ENCODE data around the gene SYT1. TPM values are rescaled to one million over a fixed set of nuclear protein-coding genes. Genes with fewer than 3 reads are reported as not detected.

Gene SYT1
- total RNA-seq, 4 donors from 2014 or later = 1.1 to 3.7 (median 1.9) TPM

DNA sequence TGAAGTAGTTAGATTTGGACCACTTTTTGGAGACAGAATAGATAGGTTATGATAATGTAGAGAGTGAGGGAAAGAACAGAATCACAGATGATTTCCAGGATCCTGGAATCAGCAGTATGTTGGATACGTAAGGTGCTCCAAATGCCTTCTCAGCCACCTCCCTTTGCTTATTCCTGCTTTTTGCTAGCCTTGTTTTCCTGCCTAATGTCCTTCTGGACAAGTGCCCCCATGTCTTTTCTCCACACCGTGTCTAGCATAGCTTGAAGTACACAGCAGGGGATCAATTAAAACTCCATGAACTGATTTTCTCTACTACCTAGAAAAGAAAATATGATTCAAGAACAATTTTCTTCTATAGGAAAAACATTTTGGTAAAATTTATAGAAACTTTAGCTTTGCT lies 144.0 kb downstream of the SYT1 start:
- TF ChIP-seq, protein P1, sequence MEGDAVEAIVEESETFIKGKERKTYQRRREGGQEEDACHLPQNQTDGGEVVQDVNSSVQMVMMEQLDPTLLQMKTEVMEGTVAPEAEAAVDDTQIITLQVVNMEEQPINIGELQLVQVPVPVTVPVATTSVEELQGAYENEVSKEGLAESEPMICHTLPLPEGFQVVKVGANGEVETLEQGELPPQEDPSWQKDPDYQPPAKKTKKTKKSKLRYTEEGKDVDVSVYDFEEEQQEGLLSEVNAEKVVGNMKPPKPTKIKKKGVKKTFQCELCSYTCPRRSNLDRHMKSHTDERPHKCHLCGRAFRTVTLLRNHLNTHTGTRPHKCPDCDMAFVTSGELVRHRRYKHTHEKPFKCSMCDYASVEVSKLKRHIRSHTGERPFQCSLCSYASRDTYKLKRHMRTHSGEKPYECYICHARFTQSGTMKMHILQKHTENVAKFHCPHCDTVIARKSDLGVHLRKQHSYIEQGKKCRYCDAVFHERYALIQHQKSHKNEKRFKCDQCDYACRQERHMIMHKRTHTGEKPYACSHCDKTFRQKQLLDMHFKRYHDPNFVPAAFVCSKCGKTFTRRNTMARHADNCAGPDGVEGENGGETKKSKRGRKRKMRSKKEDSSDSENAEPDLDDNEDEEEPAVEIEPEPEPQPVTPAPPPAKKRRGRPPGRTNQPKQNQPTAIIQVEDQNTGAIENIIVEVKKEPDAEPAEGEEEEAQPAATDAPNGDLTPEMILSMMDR (IDR thresholded peaks at IDR 0.05; ENCODE audit: low read depth) = no peak

DNA sequence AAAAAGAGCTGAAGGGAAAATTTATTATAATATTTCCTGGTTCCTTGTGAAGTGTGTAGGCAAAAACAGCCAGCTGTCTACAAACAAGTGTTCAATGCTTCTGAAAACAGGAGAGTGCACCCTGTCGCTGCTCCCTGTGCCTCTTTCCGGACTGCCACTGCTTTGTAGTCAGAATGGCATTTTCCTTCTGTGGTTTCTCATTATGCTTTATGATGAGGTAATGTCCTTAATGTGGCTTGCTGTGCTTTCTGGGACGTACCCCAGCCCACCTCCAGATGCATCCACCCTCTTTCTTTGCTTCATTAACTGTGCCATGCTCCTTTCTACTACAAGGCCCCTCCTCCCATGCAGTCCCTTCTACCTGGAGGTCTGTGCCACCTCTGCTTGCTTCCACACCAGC lies 148.1 kb downstream of the SYT1 start:
- TF ChIP-seq, protein P1 (IDR thresholded peaks at IDR 0.05; ENCODE audit: low read depth) = no peak

DNA sequence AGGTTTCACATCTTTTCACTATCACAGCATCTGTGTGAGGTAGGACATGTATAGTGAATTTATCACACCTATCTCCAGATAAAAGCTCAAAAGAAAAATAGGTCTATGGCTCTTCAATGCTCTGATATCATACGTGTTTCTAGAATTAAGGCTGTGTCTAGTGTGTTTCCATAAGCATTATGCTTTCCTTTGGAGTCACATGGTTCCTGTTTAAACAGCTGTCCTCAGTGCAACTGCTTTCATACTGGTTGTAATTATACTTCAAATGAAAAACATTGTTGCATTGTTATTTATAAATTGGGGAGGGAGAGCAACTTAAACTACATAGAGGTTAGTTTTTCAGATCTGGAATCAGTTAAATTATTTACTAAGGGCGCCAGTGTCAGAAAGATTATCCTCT lies 151.6 kb downstream of the SYT1 start:
- TF ChIP-seq, protein P1 (IDR thresholded peaks at IDR 0.05; ENCODE audit: low read depth) = no peak

DNA sequence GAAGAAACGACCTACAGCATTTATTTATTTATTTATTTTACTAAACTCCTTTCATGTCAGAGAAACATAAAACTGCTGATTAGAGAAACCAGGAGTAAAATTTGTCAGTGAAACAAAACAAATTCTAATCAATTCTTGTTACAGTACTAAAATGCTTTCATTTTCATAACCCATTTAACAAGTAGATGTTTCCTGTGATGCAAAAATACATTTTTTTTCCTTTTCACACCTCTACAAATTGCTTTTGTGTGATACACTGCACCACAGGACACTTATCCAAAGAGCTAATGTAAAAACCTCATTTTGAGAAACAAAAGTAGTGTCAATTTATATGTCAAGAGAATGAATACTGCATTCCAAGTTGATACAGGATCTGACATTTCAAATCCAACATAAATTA lies 155.1 kb downstream of the SYT1 start:
- TF ChIP-seq, protein P1 (IDR thresholded peaks at IDR 0.05; ENCODE audit: low read depth) = no peak

DNA sequence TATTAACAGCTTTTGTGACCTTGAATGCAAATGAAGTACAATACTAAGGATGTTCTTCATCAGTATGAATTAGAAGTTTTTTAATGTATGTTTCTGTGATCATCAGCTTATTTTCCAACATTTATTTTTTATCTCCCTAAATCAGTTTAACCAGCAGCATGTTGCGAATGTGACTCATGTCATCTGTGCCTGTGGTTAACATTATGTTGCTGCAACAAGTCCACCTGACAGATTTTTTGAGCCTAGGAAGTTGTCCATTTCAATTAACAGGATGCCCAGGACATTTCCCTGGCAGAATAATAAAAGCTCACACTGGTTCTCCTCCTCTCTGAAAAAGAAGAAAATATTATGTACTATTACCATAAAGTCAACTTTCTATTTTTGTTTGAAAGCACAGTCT lies 155.5 kb downstream of the SYT1 start:
- TF ChIP-seq, protein P1 (IDR thresholded peaks at IDR 0.05; ENCODE audit: low read depth) = no peak

DNA sequence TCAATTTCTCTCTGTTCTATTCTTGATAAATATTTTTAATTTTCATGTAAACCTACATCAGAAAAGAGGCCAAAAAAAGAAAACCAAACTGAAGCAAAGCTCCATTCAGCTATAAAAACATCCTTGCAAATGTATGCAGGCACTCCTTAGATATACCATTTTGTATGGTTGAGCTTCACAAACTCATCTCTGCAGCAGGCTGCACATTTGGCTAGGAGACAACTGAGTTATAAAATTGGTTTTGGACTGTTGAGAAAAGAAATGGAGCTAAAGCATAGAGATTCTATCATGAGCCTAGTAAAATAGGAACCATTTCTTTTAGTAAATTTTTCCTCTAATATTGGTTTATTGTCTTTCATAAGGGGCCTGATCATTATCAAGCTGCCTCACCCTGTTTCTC lies 156.4 kb downstream of the SYT1 start:
- TF ChIP-seq, protein P1 (IDR thresholded peaks at IDR 0.05; ENCODE audit: low read depth) = no peak

DNA sequence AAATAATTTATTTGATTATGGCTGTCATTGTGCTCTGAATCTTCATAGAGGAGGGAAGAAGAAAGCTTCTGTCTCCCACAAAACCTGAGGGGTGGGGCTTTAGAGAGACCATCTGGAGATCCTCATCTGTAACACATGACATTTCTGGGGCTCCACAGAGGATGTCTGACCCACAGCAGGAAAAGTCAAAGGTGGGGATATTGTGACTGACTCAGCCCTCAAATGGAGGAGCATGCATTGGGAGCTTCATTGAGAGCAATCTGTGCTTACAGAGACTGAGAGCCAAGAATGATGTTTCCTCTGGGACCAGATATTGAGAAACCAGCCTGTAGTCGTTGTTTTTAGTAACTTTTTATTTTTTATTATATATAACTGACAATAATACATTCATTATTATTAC lies 158.7 kb downstream of the SYT1 start:
- TF ChIP-seq, protein P1 (IDR thresholded peaks at IDR 0.05; ENCODE audit: low read depth) = no peak
